K562 (cell line): ENCODE results near the gene LRRC4C. TPM values are rescaled to one million over a fixed set of nuclear protein-coding genes. Genes with fewer than 3 reads are reported as not detected.

Experiments
- ATAC-seq: fragments of 200-7000 bp; cut with Tn5 transposase; 3 replicates; pipeline ENCODE4 v1.9.1; 2020; ENCODE audit warnings: moderate library complexity
- BruUV-seq: library from RNA; stranded (reverse); fragments of 400-500 nt; replicated peaks from 2 replicates; lab custom pipeline; 2021; lab: Mats Ljungman, UMichigan
- CTCF ChIA-PET: fragments of 300-600 bp; formaldehyde crosslinking; extraction: SDS; loops from one replicate; lab custom pipeline; 2021; ENCODE audit warnings: low intra/inter-chr PET ratio; lab: Yijun Ruan, JAX
- POLR2A ChIA-PET: fragments of 300-600, 350-650 bp; sonication (Branson Sonifier 250); formaldehyde crosslinking; extraction: SDS; loops from one replicate; lab custom pipeline; 2021; ENCODE audit warnings: antibody characterized with exemption, inconsistent platforms; lab: Yijun Ruan, JAX
- DNase-seq, 4 experiments: peaks; one replicate each; pipeline versions ENCODE4 v3.0.0 to v3.0.0-alpha.2; 2011 to 2018; ENCODE audit warnings: low spot score in 3 of 4, mixed read lengths in 3 of 4; ENCODE audit errors: extremely low read depth in 1 of 4
- FAIRE-seq: peaks from 2 replicates; lab custom pipeline; 2011; peaks lifted over from hg19 to GRCh38; lab: Jason Lieb, UNC
- H2AFZ ChIP-seq: 2 replicates; pipeline ENCODE4 v1.6.0; 2011; ENCODE audit warnings: low read depth, low read length, control low read depth, inconsistent platforms
- H3K27ac ChIP-seq: fragments of 200-600 bp; 3 replicates; pipeline ENCODE4 v1.8.0; 2011; ENCODE audit warnings: low read depth, mild to moderate bottlenecking, control low read depth, inconsistent platforms, low read length, moderate library complexity, mixed read lengths; ENCODE audit errors: extremely low read depth
- H3K27me3 ChIP-seq, 2 experiments: fragments of 300-600 bp in 1 of 2; 2 replicates in 1 of 2; 3 replicates in 1 of 2; pipeline versions ENCODE4 v1.6.0 to v1.8.0; 2011; ENCODE audit warnings: inconsistent platforms in 2 of 2, low read length in 2 of 2, mild to moderate bottlenecking in 1 of 2, mixed read lengths in 1 of 2, moderate library complexity in 1 of 2; ENCODE audit not compliant: control insufficient read depth in 2 of 2, insufficient read depth in 2 of 2
- H3K36me3 ChIP-seq: fragments of 300-600 bp; 3 replicates; pipeline ENCODE4 v1.8.0; 2011; ENCODE audit warnings: mild to moderate bottlenecking, low read length, inconsistent platforms; ENCODE audit not compliant: control insufficient read depth, insufficient read depth
- H3K4me1 ChIP-seq, 2 experiments: fragments of 200-600 bp in 1 of 2; replicated peaks in 1 of 2; 2 replicates in 1 of 2; 3 replicates in 1 of 2; pipeline versions ENCODE4 v1.5.1 to v1.8.0; 2011; ENCODE audit warnings: inconsistent platforms in 2 of 2, low read length in 2 of 2, mild to moderate bottlenecking in 1 of 2, mixed read lengths in 1 of 2, moderate library complexity in 1 of 2; ENCODE audit not compliant: control insufficient read depth in 2 of 2, insufficient read depth in 2 of 2
- H3K4me2 ChIP-seq: 2 replicates; pipeline ENCODE4 v1.6.1; 2011; ENCODE audit warnings: low read length, control low read depth, inconsistent platforms, mixed read lengths; ENCODE audit not compliant: insufficient read depth
- H3K4me3 ChIP-seq: fragments of 200-600 bp; sonication (generic), shearing (Covaris generic); 2 replicates; pipeline ENCODE4 v1.5.1; 2016; ENCODE audit warnings: control low read depth, inconsistent platforms
- H3K79me2 ChIP-seq: fragments of 200-600 bp; 3 replicates; pipeline ENCODE4 v1.8.0; 2011; ENCODE audit warnings: low read length, inconsistent platforms; ENCODE audit not compliant: control insufficient read depth, insufficient read depth
- H3K9ac ChIP-seq, 2 experiments: 2 replicates each; pipeline versions ENCODE4 v1.6.0 to v1.6.1; 2011; ENCODE audit warnings: low read depth in 2 of 2, low read length in 2 of 2, control low read depth in 1 of 2, inconsistent platforms in 1 of 2, mild to moderate bottlenecking in 1 of 2, mixed read lengths in 1 of 2; ENCODE audit not compliant: insufficient read depth in 1 of 2
- H3K9me1 ChIP-seq: one replicate; pipeline ENCODE4 v1.6.0; 2011; ENCODE audit warnings: inconsistent platforms, mild to moderate bottlenecking, low read length, moderate library complexity; ENCODE audit not compliant: control insufficient read depth, insufficient read depth
- H3K9me3 ChIP-seq: replicated peaks from 2 replicates; pipeline ENCODE4 v1.5.1; 2011; ENCODE audit warnings: low read depth, low read length, inconsistent platforms; ENCODE audit not compliant: control insufficient read depth, insufficient read depth
- H4K20me1 ChIP-seq: replicated peaks from 2 replicates; pipeline ENCODE4 v1.6.1; 2011; ENCODE audit warnings: low read length, inconsistent platforms, mixed read lengths; ENCODE audit not compliant: control insufficient read depth, insufficient read depth
- FOXA3 ChIP-seq, 2 experiments: fragments of 450-650 bp in 1 of 2; sonication (generic) in 1 of 2; formaldehyde crosslinking; IDR thresholded peaks in 1 of 2; conservative IDR thresholded peaks in 1 of 2; 2 replicates each; pipeline versions ENCODE4 v1.4.0 to v1.8.0; 2020 to 2022; ENCODE audit warnings: mild to moderate bottlenecking in 2 of 2, missing genetic modification reagents in 1 of 2
- ID3 ChIP-seq, 2 experiments: fragments of 250-450 bp in 1 of 2; fragments of 450-650 bp in 1 of 2; sonication (Bioruptor Pico) in 1 of 2; IDR thresholded peaks; 2 replicates each; pipeline versions ENCODE4 v1.6.1 to v1.8.0; 2016 to 2021; ENCODE audit warnings: mild to moderate bottlenecking in 2 of 2, moderate library complexity in 2 of 2, missing compliant biosample characterization in 1 of 2, missing genetic modification characterization in 1 of 2
- SMAD2 ChIP-seq: fragments of 150-350 bp; IDR thresholded peaks from 2 replicates; pipeline ENCODE4 v1.6.1; 2014; ENCODE audit warnings: low read depth, mild to moderate bottlenecking, low read length
- XRCC5 ChIP-seq: fragments of 200-400 bp; formaldehyde crosslinking; IDR thresholded peaks from 2 replicates; pipeline ENCODE4 v1.6.1; 2017; ENCODE audit warnings: low read depth, mild to moderate bottlenecking, low read length
- ZNF274 ChIP-seq: IDR thresholded peaks from 2 replicates; pipeline ENCODE4 v1.6.1; 2011; ENCODE audit warnings: low read depth, mild to moderate bottlenecking, low read length, moderate library complexity, borderline replicate concordance
- ZNF318 ChIP-seq, 2 experiments: fragments of 450-650 bp; IDR thresholded peaks; 2 replicates each; pipeline ENCODE4 v1.6.1; 2016; ENCODE audit warnings: mild to moderate bottlenecking in 2 of 2, borderline replicate concordance in 1 of 2, low read depth in 1 of 2, moderate library complexity in 1 of 2
- ZNF408 ChIP-seq: fragments of 250-450 bp; sonication (Bioruptor Pico); IDR thresholded peaks from 2 replicates; pipeline ENCODE4 v1.4.0; 2020; ENCODE audit warnings: low read depth, mild to moderate bottlenecking, moderate library complexity
- ZNF449 ChIP-seq: fragments of 250-450 bp; sonication (Bioruptor Pico); IDR thresholded peaks from 2 replicates; pipeline ENCODE4 v1.8.0; 2022; ENCODE audit warnings: moderate library complexity, mild to moderate bottlenecking, inconsistent platforms
- WGBS: fragments of 100-300 bp; shearing (Covaris generic); methylation state at CpG from one replicate; pipeline ENCODE4 v1.1.6; 2016; ENCODE audit warnings: low coverage, mixed read lengths; ENCODE audit not compliant: insufficient coverage; ENCODE audit errors: missing lambda C conversion rate; 5-methylcytosine and 5-hydroxymethylcytosine counted together
- in situ Hi-C: fragments of 300-500 bp; cut with MboI; formaldehyde crosslinking; loops from 4 replicates; pipeline ENCODE4 v1.15.0; 2018; ENCODE audit warnings: inconsistent platforms, mixed read lengths
- intact Hi-C: fragments of 100-400 bp; cut with micrococcal nuclease; formaldehyde crosslinking; loops from 2 replicates; pipeline ENCODE4 v1.14.2; 2022
- polyA plus RNA-seq, 8 experiments: library from polyadenylated mRNA; depleted of rRNA in 4 of 8; stranded (reverse) in 5 of 8; unstranded in 3 of 8; fragments of >200 nt; fragmentation: Nextera tagmentation in 2 of 8; fragmentation: Illumina TruSeq in 1 of 8; extraction: Ambion mirVana in 2 of 8; extraction: Trizol in 1 of 8; gene quantifications; 2 replicates each; pipeline versions ENCODE4 v1.2.1 to v1.2.3, GENCODE V29; 2011 to 2014; ENCODE audit warnings: inconsistent platforms in 1 of 8, missing spikeins in 1 of 8
- total RNA-seq, 7 experiments: library from RNA; depleted of rRNA in 6 of 7; stranded (reverse); fragments of >200 nt in 6 of 7; fragmentation: Illumina TruSeq in 2 of 7; extraction: Trizol in 2 of 7; gene quantifications; 2 replicates each; pipeline versions ENCODE4 v1.2.1 to v1.2.3, GENCODE V29; 2011 to 2021; ENCODE audit warnings: low replicate concordance in 1 of 7

LRRC4C gene
- total and polyA plus RNA-seq, 9 of the 15 experiments (the other 6 are each of a cell fraction or from before 2014, with no cell fraction given) = not detected

- TF ChIP-seq XRCC5 = no peak
Measured at GRCh38 chr11:40391679-40392078, 1067.8 kb downstream of the LRRC4C start (continued).

GRCh38 chr11:40388097-40388818, 1071.2 kb downstream of the LRRC4C start:
- ATAC-seq = no peak
- Histone ChIP-seq H3K9me1 (no peaks in the 10 kb centered on the region), H3K36me3 (no peaks in the 10 kb centered on the region), H2AFZ (no peak overlapping the region), H3K4me2 (no peak overlapping the region), H3K9me3 (no peaks in the 10 kb centered on the region), H3K79me2 (no peaks in the 10 kb centered on the region), H3K4me3 (no peak overlapping the region), H3K9ac (no peak overlapping the region), H4K20me1 (no peaks in the 10 kb centered on the region), H3K27ac (no peak overlapping the region), H3K27me3 (no peaks in the 10 kb centered on the region), H3K4me1 (no peaks in the 10 kb centered on the region)
- CTCF ChIA-PET = no interaction called here
- intact Hi-C loops (no loop called here), in situ Hi-C loops (no loop called here)
- POLR2A ChIA-PET = no interaction called here
- DNase-seq = no peak
- BruUV-seq = no TSS peak
- 2% methylated on average over 3 of the region's 4 CpGs for WGBS
- FAIRE-seq = no peak
- TF ChIP-seq FOXA3 (CRISPR knock-in tag; conservative IDR thresholded peaks at IDR 0.05 in 1 of 2, IDR thresholded peaks at IDR 0.05 in 1 of 2) = no peak
- TF ChIP-seq SMAD2 = no peak
- TF ChIP-seq ZNF318 (IDR thresholded peaks at IDR 0.05; ENCODE audit: borderline replicate concordance in 1 of 2, low read depth in 1 of 2) = no peak
- TF ChIP-seq ZNF449 = no peak
- TF ChIP-seq ZNF408 (CRISPR knock-in tag) = no peak
- no peak for TF ChIP-seq ZNF274
- no peak for TF ChIP-seq ID3 (CRISPR knock-in tag; IDR thresholded peaks at IDR 0.05)
- no peak for TF ChIP-seq ID3 (tag; IDR thresholded peaks at IDR 0.05)
